ENCODE measurements around the gene DOLK. TPM values are rescaled to one million over a fixed set of nuclear protein-coding genes. Genes with fewer than 3 reads are reported as not detected.

The DOLK gene
- total RNA-seq, 1 donor from 2014 or later: 27.8 TPM

DNA sequence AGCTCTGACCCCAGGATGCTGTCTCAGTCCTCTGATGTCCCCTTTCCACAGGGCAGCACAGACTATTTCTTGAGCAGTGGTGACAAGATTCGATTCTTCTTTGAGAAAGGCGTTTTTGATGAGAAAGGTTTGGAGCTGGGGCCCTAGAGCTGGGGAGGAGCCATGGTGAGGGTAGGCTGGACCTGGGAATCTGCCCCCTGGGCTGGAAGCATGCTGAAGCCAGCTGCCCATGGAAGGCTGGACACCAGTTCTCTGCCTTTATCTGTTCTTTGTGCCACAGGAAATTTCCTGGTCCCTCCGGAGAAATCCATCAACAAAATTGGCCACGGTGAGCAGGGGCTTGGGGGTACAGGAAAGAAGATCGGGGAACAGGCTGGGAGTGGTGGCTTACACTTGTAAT lies 13.7 kb downstream of the DOLK start:
- DNase-seq (ENCODE audit: low read depth, low spot score): no peak

GRCh38 chr9:128929560-128929959 lies 17.8 kb downstream of the DOLK start:
- no peak for DNase-seq (ENCODE audit: low read depth, low spot score)

DNA sequence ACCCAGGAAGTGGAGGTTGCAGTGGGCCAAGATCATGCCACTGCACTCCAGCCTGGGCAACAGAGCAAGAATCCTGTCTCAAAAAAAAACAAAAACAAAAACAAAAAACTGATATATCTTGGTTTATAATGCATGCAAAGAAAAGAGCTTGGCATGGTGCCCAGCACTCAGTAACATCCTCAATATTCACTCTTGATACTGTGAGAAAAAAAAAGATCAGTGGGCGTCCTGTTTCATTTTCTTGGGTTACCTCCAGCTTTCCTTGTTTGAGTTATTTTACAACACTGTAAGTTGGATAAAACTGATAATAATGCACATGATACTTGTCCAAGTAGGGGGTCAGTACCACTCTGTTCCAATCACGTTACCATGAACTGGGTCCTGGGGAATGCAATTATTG lies 18.8 kb downstream of the DOLK start:
- no peak for DNase-seq (ENCODE audit: low read depth, low spot score)

DNA sequence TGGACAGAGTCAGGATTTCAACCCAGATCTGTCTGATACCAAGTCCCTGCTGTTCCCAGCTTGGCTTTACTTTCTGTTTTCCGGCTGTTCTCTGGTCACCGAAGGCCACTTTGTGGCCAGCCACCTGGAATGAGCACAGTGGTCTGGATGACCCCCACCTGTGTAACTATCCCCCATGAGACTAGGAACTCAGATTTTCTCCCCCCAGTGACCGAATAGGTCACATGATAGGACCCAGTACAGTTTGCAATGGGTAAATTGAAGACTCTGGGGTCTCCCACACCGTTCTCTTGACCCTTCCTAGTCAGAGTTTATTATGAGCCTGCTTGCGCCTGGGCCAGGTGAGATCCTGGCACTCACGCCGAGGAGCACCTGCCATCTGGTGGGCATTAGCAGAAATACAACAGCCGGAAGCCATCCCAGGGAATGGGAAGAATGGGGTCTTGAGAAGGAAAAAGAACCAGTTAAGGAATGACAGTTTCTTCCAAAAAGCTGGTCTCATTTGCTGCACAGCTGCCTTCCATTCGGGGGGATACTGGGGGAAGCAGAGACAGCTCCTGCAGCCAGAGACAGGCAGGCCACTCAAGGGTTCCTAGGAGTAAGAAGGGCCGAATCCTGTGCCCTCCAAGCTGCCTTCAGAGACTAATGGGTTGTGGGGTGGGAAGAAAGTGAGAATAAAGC lies 19.5 kb downstream of the DOLK start:
- no peak for DNase-seq (ENCODE audit: low read depth, low spot score)

DNA sequence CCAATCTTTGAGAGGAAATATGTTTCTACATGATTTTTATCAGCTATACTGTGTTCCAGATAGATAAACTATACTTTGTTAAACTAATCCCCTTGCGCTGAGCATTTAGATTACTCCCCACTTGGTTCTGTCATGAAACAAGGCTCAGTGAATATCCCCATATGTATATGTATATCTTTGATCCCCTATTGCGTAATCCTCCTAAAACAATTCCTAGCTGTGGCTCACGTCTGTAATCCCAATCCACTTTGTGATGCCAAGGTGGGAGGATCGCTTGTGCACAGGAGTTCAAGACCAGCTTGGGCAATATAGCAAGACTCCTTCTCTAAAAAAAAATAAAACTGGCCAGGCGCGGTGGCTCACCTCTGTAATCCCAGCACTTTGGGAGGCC lies 23.9 kb downstream of the DOLK start:
- DNase-seq (ENCODE audit: low read depth, low spot score): no peak

- no peak for DNase-seq (ENCODE audit: low read depth, low spot score)
Measured at GRCh38 chr9:128921881-128922763, 25.3 kb downstream of the DOLK start.

DNA sequence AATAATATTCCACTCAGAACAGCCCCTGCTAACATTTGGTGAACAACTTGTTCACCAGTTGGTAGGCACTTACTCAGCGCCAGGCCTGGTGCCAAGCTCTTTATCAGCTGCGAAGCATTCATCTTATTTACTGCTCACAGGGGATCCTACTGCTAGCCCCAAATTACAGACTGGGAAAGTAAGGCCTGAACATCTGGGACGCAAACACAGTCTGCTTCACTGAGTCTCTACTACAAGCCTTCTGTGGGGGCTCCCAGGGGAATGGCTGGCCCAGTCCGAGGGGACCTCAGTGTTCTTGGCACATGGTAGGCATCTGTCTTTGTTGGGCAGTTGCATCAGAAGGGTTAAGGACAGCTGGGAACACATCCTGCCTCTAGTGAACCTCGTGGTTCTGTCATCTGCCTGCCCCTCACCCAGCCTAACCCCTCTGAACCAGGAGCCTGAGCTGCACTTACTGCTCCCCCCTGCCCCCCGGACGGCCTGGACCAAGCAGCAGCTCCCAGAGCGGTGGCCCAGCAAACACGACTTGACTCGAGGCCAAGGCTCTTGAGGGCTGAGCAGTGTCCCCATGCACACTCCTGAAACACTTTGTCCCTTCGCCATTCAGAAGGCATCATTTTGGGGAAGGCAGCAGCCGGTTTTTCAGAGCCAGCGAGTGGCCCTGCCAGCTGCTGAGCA lies 26.9 kb downstream of the DOLK start, which contains the start of gene PHYHD1:
Gene PHYHD1, plus strand, starts transcription at position 602 of the 678 bp plus-strand sequence. CDS start 1,342 bp downstream, outside the sequence.
- DNase-seq (ENCODE audit: low read depth, low spot score): no peak

GRCh38 chr9:128919402-128920089 lies 27.9 kb downstream of the DOLK start:
- no peak for DNase-seq (ENCODE audit: low read depth, low spot score)

DNA sequence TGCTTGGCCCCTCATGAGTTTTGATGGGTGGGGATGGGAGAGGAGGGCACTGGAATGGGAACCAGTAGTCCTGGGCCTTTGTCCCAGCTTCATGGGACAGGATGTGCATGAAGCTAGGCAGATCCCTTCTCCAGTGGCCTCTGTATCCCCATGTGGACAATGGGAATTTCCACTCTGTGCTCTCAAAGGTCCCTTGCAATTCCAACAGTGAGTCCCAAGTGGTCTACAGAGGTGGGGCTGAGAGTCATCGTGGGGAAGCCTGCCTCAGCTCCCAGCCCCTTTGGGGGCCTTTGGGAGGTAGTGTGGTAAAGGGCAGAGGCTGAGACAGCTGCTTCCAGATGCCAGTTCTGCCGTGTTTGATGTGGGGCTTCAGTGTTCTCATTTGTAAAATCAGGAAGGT lies 28.5 kb downstream of the DOLK start:
- DNase-seq (ENCODE audit: low read depth, low spot score): no peak

DNA sequence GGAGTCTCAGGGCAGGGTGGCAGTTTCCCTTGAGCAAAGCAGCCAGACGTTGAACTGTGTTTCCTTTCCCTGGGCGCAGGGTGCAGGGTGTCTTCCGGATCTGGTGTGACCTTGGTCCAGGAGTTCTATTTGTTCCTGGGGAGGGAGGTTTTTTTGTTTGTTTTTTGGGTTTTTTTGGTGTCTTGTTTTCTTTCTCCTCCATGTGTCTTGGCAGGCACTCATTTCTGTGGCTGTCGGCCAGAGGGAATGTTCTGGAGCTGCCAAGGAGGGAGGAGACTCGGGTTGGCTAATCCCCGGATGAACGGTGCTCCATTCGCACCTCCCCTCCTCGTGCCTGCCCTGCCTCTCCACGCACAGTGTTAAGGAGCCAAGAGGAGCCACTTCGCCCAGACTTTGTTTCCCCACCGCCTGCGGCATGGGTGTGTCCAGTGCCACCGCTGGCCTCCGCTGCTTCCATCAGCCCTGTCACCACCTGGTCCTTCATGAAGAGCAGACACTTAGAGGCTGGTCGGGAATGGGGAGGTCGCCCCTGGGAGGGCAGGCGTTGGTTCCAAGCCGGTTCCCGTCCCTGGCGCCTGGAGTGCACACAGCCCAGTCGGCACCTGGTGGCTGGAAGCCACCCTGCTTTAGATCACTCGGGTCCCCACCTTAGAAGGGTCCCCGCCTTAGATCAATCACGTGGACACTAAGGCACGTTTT lies 30.1 kb downstream of the DOLK start:
- DNase-seq (ENCODE audit: low read depth, low spot score): peak; percentile 59

DNA sequence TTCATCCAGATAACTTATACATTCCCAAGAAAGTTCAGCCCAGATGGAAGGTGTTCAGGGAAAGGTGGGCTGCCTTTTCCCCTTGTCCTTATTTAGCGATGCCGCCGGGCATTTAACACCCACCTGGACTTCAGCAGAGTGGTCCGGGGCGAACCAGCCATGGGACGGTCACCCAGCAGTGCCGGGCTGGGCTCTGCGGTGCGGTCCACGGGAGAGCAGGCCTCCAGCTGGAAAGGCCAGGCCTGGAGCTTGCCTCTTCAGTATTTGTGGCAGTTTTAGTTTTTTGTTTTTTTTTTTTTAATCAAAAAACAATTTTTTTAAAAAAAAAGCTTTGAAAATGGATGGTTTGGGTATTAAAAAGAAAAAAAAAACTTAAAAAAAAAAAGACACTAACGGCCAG lies 30.7 kb downstream of the DOLK start:
- DNase-seq (ENCODE audit: low read depth, low spot score): no peak

DNA sequence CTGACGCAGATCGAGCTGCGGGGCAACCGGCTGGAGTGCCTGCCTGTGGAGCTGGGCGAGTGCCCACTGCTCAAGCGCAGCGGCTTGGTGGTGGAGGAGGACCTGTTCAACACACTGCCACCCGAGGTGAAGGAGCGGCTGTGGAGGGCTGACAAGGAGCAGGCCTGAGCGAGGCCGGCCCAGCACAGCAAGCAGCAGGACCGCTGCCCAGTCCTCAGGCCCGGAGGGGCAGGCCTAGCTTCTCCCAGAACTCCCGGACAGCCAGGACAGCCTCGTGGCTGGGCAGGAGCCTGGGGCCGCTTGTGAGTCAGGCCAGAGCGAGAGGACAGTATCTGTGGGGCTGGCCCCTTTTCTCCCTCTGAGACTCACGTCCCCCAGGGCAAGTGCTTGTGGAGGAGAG lies 31.2 kb downstream of the DOLK start:
- no peak for DNase-seq (ENCODE audit: low read depth, low spot score)

GRCh38 chr9:128913995-128914772 lies 33.2 kb downstream of the DOLK start:
- no peak for DNase-seq (ENCODE audit: low read depth, low spot score)

DNA sequence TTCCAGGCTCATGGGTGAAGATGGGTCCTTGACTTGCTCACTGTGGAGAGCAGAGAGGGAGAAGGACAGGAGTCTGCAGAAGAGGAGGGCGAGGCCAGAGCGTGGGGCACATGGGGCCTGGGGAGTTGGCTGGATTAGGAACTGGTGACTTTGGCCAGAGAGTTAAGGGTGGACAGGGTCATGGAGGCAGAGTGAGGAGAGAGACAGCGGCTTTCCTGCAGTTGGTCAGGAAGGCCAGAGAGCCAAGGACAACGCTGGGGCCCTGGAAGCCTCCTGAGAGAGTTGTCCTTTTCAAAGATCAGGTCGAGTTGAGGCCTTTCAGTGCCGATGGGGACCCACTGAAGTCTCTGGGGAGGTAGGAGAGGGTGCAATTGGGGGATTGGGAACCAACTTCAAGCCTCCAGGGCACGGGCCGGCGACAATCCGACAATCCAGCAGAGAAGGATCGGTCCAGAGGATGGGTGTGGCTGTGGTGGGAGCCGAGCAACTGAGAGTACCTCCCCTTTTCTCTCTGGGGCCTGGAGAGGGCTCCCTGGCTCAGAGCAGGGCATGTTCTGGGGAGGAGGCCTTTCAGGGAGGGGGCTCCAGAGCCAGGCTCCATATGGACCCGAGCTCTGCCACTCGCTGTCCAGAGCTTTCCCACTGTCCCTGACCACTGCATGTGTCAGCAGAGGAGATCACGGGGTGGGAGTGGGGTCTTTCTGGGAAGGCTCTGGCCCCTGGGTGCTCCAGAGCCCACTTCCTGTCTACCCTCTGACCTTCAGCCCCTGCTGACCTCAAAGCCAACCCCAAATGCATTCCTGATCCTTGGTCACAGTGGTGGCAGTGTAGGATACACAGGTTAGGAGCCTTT lies 34.1 kb downstream of the DOLK start:
- no peak for DNase-seq (ENCODE audit: low read depth, low spot score)

DNA sequence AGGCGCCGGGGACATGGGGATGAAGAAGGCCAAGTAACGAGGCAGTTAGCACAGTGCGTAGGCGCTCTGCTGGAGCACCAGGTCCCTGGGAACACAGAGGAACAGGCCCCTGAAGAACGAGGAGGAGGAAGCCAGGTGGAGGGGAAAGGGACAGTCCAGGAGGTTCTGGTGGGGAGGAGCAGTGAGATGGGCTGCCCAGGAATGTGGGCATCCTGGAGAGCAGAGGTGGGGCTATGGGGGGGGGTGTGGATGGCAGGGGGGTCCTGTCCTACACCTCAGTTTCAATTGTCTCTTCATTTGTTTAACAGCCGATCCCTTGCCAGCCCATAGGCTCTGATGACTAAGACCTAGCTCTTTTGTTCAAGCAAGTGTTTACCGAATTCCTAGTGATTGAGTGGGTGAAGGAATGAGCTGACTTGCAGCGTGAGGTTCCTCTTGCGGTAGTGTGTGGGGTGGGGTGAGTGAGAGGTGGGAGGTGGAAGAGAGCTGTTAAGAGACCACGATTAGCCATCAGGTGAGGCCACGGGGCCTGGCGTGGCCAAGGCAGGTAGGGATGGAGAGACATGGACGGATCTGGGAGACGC lies 35.0 kb downstream of the DOLK start:
- DNase-seq (ENCODE audit: low read depth, low spot score): peak; percentile 71

DNA sequence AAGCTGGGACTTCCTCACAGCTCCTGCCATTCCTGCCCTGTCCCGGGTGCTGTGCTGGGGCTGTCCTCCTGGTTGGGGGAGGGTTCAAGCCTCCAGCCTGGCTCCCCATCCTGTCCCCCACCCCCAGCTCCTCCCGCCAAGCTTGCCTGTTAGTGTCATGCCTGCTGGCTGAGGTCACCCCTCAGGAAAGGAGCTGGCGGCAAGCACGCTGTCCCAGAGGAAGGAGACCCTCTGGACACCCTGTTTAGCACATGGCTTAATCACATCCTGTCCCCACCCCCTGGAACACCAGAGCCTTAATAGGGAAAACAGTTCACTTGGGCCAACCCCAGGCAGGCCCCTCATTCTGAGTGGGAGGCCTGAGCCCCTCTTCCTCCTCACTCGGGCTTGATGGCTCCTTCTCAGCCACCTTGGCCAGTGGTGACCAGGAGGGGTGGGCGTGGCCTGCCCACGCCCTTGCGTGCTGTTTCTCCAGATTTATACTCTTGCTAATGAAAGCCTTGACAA lies 35.8 kb downstream of the DOLK start:
- DNase-seq (ENCODE audit: low read depth, low spot score): peak; percentile 58

DNA sequence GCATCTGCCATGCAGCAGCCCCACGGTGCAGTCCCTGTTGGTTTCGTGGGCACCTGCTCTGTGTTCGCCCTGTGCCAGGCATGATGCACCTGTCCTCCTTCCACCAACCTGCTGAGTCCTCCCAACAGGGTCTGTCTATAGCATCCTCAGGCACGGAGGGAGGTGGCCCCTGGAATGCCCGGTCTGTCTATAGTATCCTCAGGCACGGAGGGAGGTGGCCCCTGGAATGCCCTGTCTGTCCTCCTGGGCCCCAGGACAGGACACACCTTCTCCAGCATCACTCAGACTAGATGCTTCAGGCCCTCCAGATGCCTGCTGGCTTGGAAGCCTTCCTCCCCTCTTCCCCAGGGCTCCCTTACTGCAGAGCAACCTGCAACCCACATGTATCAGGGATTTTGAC lies 36.5 kb downstream of the DOLK start:
- no peak for DNase-seq (ENCODE audit: low read depth, low spot score)

DNA sequence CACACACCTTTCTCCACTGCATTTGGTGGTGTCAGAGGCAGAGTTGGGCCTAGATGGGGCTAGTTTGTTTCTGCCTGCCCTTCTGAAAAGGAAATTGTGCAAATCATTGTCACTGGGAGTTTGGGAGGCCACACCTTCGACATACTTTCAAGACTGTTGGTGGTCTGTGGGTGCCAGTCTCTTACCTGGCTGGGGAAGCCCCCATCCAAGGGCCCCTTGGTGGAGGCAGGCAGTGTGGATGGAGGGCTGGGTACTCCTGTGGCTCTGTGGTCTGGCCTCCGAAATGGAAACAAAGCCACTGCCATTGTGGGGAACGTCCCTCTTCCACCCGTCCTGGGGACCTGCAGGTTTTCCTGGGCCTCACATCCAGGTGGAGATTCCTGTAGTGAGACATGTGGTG lies 37.5 kb downstream of the DOLK start:
- no peak for DNase-seq (ENCODE audit: low read depth, low spot score)

GRCh38 chr9:128908372-128908771 lies 39.0 kb downstream of the DOLK start:
- DNase-seq (ENCODE audit: low read depth, low spot score): no peak

All from pulmonary artery endothelial cell (primary cell).